Suppressor macrophage treated with lipopolysaccharide for 4 hours (primary cell): Measurements from ENCODE around the gene TP53AIP1.

Source experiments
- DNase-seq: peaks from one replicate; pipeline ENCODE4 v3.0.0-alpha.2; 2020

The TP53AIP1 gene

GRCh38 chr11:128942272-128942612 lies 429 bp downstream of the TP53AIP1 start:
- no peak for DNase-seq

- DNase-seq = no peak
These were observed 949 bp downstream of the TP53AIP1 start for GRCh38 chr11:128941573-128942271.

- DNase-seq = no peak
These were observed 1.6 kb downstream of the TP53AIP1 start for GRCh38 chr11:128941110-128941509.

- DNase-seq = no peak
These were observed 2.1 kb downstream of the TP53AIP1 start for GRCh38 chr11:128940603-128941002.

- DNase-seq = no peak
These were observed 2.5 kb downstream of the TP53AIP1 start for GRCh38 chr11:128940156-128940555.

GRCh38 chr11:128939591-128939990 lies 3.1 kb downstream of the TP53AIP1 start:
- DNase-seq = no peak

- no peak for DNase-seq
These were observed 4.3 kb downstream of the TP53AIP1 start for GRCh38 chr11:128938156-128938885.

GRCh38 chr11:128937480-128937879 lies 5.2 kb downstream of the TP53AIP1 start:
- no peak for DNase-seq

- no peak for DNase-seq
These were observed 5.9 kb downstream of the TP53AIP1 start for GRCh38 chr11:128936606-128937251.

- no peak for DNase-seq
These were observed 7.7 kb downstream of the TP53AIP1 start for GRCh38 chr11:128934926-128935325.

GRCh38 chr11:128934351-128934750 lies 8.3 kb downstream of the TP53AIP1 start:
- no peak for DNase-seq

- DNase-seq = no peak
These were observed 9.0 kb downstream of the TP53AIP1 start for GRCh38 chr11:128933481-128934178.

- no peak for DNase-seq
These were observed 11.0 kb downstream of the TP53AIP1 start for GRCh38 chr11:128931668-128932067.

- no peak for DNase-seq
These were observed 11.6 kb downstream of the TP53AIP1 start for GRCh38 chr11:128931066-128931465.

- no peak for DNase-seq
These were observed 12.7 kb downstream of the TP53AIP1 start for GRCh38 chr11:128929991-128930390.

GRCh38 chr11:128929468-128929867 lies 13.2 kb downstream of the TP53AIP1 start:
- no peak for DNase-seq

- peak; percentile 55 for DNase-seq
These were observed 14.3 kb downstream of the TP53AIP1 start for GRCh38 chr11:128928400-128928799.

- DNase-seq = no peak
These were observed 14.9 kb downstream of the TP53AIP1 start for GRCh38 chr11:128927683-128928336.

- DNase-seq = no peak
These were observed 15.6 kb downstream of the TP53AIP1 start for GRCh38 chr11:128927108-128927461.

GRCh38 chr11:128926437-128927107 lies 16.1 kb downstream of the TP53AIP1 start:
- no peak for DNase-seq

- no peak for DNase-seq
These were observed 16.7 kb downstream of the TP53AIP1 start for GRCh38 chr11:128926000-128926399.

- no peak for DNase-seq
These were observed 17.4 kb downstream of the TP53AIP1 start for GRCh38 chr11:128925250-128925600.
